SK-N-SH (cell line): ENCODE data around the gene DNAJB1.

Experiments used
- EP300 ChIP-seq, 2 experiments: IDR thresholded peaks; 2 replicates each; pipeline versions ENCODE4 v1.4.0 to v1.6.1; 2012; ENCODE audit warnings: borderline replicate concordance in 1 of 2, low read depth in 1 of 2, low read length in 1 of 2
- POLR2AphosphoS5 ChIP-seq: IDR thresholded peaks from 2 replicates; pipeline ENCODE4 v1.6.1; 2012; ENCODE audit warnings: low read depth, low read length
- TEAD4 ChIP-seq: IDR thresholded peaks from 2 replicates; pipeline ENCODE4 v1.4.0; 2012; ENCODE audit warnings: mild to moderate bottlenecking, borderline replicate concordance; ENCODE audit not compliant: insufficient read depth
- TF ChIP-seq, protein P1 (sequence below): fragments of 200-600 bp; sonication (generic); IDR thresholded peaks from 2 replicates; pipeline ENCODE4 v1.6.1; 2017; ENCODE audit warnings: antibody characterized with exemption, mild to moderate bottlenecking, moderate library complexity
- TF ChIP-seq, protein P2 (sequence below): IDR thresholded peaks from 2 replicates; pipeline ENCODE4 v1.4.0; 2012; ENCODE audit warnings: low read depth, borderline replicate concordance

DNA sequence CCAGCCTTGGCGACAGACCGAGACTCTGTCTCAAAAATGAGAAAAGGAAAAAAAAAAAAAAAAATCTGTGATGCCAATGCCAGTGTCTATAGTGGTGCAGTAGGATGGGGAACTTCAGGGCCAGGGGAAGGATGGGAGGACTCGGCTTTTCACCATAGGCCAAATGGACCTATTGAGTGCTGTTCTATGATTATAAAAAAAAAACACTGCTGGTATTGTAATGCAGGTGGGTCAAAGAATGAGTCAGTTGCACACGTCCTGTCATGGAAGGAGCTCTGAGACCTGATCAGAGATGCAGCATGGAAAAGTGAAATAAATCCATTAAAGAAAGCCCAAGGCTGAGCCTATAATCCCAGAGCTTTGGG lies 7.0 kb downstream of the DNAJB1 start:
- TF ChIP-seq POLR2AphosphoS5, result no peak
- TF ChIP-seq EP300 (IDR thresholded peaks at IDR 0.05; ENCODE audit: borderline replicate concordance in 1 of 2, low read depth in 1 of 2, low read length in 1 of 2), result no peak
- TF ChIP-seq, protein P1, sequence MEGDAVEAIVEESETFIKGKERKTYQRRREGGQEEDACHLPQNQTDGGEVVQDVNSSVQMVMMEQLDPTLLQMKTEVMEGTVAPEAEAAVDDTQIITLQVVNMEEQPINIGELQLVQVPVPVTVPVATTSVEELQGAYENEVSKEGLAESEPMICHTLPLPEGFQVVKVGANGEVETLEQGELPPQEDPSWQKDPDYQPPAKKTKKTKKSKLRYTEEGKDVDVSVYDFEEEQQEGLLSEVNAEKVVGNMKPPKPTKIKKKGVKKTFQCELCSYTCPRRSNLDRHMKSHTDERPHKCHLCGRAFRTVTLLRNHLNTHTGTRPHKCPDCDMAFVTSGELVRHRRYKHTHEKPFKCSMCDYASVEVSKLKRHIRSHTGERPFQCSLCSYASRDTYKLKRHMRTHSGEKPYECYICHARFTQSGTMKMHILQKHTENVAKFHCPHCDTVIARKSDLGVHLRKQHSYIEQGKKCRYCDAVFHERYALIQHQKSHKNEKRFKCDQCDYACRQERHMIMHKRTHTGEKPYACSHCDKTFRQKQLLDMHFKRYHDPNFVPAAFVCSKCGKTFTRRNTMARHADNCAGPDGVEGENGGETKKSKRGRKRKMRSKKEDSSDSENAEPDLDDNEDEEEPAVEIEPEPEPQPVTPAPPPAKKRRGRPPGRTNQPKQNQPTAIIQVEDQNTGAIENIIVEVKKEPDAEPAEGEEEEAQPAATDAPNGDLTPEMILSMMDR, result no peak
- no peak for TF ChIP-seq TEAD4
- TF ChIP-seq, protein P2, sequence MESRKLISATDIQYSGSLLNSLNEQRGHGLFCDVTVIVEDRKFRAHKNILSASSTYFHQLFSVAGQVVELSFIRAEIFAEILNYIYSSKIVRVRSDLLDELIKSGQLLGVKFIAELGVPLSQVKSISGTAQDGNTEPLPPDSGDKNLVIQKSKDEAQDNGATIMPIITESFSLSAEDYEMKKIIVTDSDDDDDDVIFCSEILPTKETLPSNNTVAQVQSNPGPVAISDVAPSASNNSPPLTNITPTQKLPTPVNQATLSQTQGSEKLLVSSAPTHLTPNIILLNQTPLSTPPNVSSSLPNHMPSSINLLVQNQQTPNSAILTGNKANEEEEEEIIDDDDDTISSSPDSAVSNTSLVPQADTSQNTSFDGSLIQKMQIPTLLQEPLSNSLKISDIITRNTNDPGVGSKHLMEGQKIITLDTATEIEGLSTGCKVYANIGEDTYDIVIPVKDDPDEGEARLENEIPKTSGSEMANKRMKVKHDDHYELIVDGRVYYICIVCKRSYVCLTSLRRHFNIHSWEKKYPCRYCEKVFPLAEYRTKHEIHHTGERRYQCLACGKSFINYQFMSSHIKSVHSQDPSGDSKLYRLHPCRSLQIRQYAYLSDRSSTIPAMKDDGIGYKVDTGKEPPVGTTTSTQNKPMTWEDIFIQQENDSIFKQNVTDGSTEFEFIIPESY, result no peak
